ENCODE data around the gene TMCO6.
A peak's percentile ranks its signal among the peaks of the same experiment; 100 is the strongest.
"Not testable (repeated sequence)": the region's sequence is repeated elsewhere in the genome, so short reads cannot be mapped to it uniquely, and the experiment has no call there.

The TMCO6 gene
- 9.5 to 24.1 reads per million in 2 experiments for total RNA-seq

GRCh38 chr5:140639148-140639981 lies at the start of gene TMCO6:
Gene TMCO6, plus strand, starts transcription at chr5:140639451. Its CDS starts 77 bp downstream, at chr5:140639528.
- DNase-seq (ENCODE audit: low read depth) = peak; percentile 96

GRCh38 chr5:140590861-140591260 lies 48.4 kb upstream of the TMCO6 start:
- no peak for DNase-seq (ENCODE audit: low read depth)

- DNase-seq (ENCODE audit: low read depth) = no peak
Observed at GRCh38 chr5:140591747-140592372, 47.4 kb upstream of the TMCO6 start.

GRCh38 chr5:140593070-140593469 lies 46.2 kb upstream of the TMCO6 start:
- not testable (repeated sequence) for DNase-seq (ENCODE audit: low read depth)

GRCh38 chr5:140594169-140594568 lies 45.1 kb upstream of the TMCO6 start:
- no peak for DNase-seq (ENCODE audit: low read depth)

- DNase-seq (ENCODE audit: low read depth) = no peak
Observed at GRCh38 chr5:140595538-140596300, 43.5 kb upstream of the TMCO6 start.

GRCh38 chr5:140596321-140596741 lies 42.9 kb upstream of the TMCO6 start:
- DNase-seq (ENCODE audit: low read depth) = no peak

GRCh38 chr5:140598836-140599235 lies 40.4 kb upstream of the TMCO6 start:
- DNase-seq (ENCODE audit: low read depth) = no peak

GRCh38 chr5:140600096-140600495 lies 39.2 kb upstream of the TMCO6 start:
- DNase-seq (ENCODE audit: low read depth) = no peak

GRCh38 chr5:140602147-140602546 lies 37.1 kb upstream of the TMCO6 start:
- DNase-seq (ENCODE audit: low read depth) = no peak

- DNase-seq (ENCODE audit: low read depth) = not testable (repeated sequence)
Observed at GRCh38 chr5:140603446-140603698, 35.9 kb upstream of the TMCO6 start.

GRCh38 chr5:140603734-140604133 lies 35.5 kb upstream of the TMCO6 start:
- DNase-seq (ENCODE audit: low read depth) = no peak

GRCh38 chr5:140605879-140606278 lies 33.4 kb upstream of the TMCO6 start:
- DNase-seq (ENCODE audit: low read depth) = no peak

- no peak for DNase-seq (ENCODE audit: low read depth)
Observed at GRCh38 chr5:140607031-140607430, 32.2 kb upstream of the TMCO6 start.

GRCh38 chr5:140608722-140609121 lies 30.5 kb upstream of the TMCO6 start:
- no peak for DNase-seq (ENCODE audit: low read depth)

- no peak for DNase-seq (ENCODE audit: low read depth)
Observed at GRCh38 chr5:140609126-140609525, 30.1 kb upstream of the TMCO6 start.

- DNase-seq (ENCODE audit: low read depth) = no peak
Observed at GRCh38 chr5:140611020-140611521, 28.2 kb upstream of the TMCO6 start.

- no peak for DNase-seq (ENCODE audit: low read depth)
Observed at GRCh38 chr5:140622301-140622700, 16.9 kb upstream of the TMCO6 start.

- DNase-seq (ENCODE audit: low read depth) = not testable (repeated sequence)
Observed at GRCh38 chr5:140623061-140623460, 16.2 kb upstream of the TMCO6 start.

GRCh38 chr5:140624886-140625285 lies 14.4 kb upstream of the TMCO6 start:
- DNase-seq (ENCODE audit: low read depth) = not testable (repeated sequence)

- no peak for DNase-seq (ENCODE audit: low read depth)
Observed at GRCh38 chr5:140627972-140628371, 11.3 kb upstream of the TMCO6 start.

- no peak for DNase-seq (ENCODE audit: low read depth)
Observed at GRCh38 chr5:140628711-140629110, 10.5 kb upstream of the TMCO6 start.

Data from T follicular helper cell (primary cell).